IPS DF 4.7 (cell line): ENCODE results near the gene RCAN2.
A peak's percentile ranks its signal among the peaks of the same experiment; 100 is the strongest.

Experiments used
- DNase-seq: peaks from one replicate; pipeline ENCODE4 v3.0.0-alpha.2; 2013; ENCODE audit warnings: low spot score; ENCODE audit errors: extremely low read depth

RCAN2 gene

GRCh38 chr6:46491201-46491627 is at the start of gene RCAN2:
RCAN2 (minus strand) TSS chr6:46491449.
- peak; percentile 41 for DNase-seq

GRCh38 chr6:46539866-46540265 is 48.6 kb upstream of the RCAN2 start:
- DNase-seq: no peak

GRCh38 chr6:46538800-46539480 is 47.7 kb upstream of the RCAN2 start:
- DNase-seq: no peak

- DNase-seq: no peak
Measured at GRCh38 chr6:46530896-46531295, 39.6 kb upstream of the RCAN2 start.

- no peak for DNase-seq
Measured at GRCh38 chr6:46528961-46529750, 37.9 kb upstream of the RCAN2 start.

- no peak for DNase-seq
Measured at GRCh38 chr6:46526607-46527006, 35.4 kb upstream of the RCAN2 start.

GRCh38 chr6:46525583-46525982 is 34.3 kb upstream of the RCAN2 start:
- no peak for DNase-seq

GRCh38 chr6:46521464-46521971 is 30.3 kb upstream of the RCAN2 start:
- DNase-seq: no peak

GRCh38 chr6:46517202-46517601 is 26.0 kb upstream of the RCAN2 start:
- DNase-seq: no peak

- DNase-seq: no peak
Measured at GRCh38 chr6:46513533-46513932, 22.3 kb upstream of the RCAN2 start.

GRCh38 chr6:46511320-46511719 is 20.1 kb upstream of the RCAN2 start:
- no peak for DNase-seq

- no peak for DNase-seq
Measured at GRCh38 chr6:46510651-46511050, 19.4 kb upstream of the RCAN2 start.

GRCh38 chr6:46509981-46510510 is 18.8 kb upstream of the RCAN2 start:
- DNase-seq: no peak

GRCh38 chr6:46509063-46509462 is 17.8 kb upstream of the RCAN2 start:
- no peak for DNase-seq

- DNase-seq: no peak
Measured at GRCh38 chr6:46507426-46507825, 16.2 kb upstream of the RCAN2 start.

- no peak for DNase-seq
Measured at GRCh38 chr6:46505693-46506512, 14.7 kb upstream of the RCAN2 start.

- DNase-seq: no peak
Measured at GRCh38 chr6:46504242-46504641, 13.0 kb upstream of the RCAN2 start.

- DNase-seq: no peak
Measured at GRCh38 chr6:46502486-46503119, 11.4 kb upstream of the RCAN2 start.

- DNase-seq: no peak
Measured at GRCh38 chr6:46501136-46502089, 10.2 kb upstream of the RCAN2 start.

GRCh38 chr6:46500382-46500781 is 9.1 kb upstream of the RCAN2 start:
- DNase-seq: no peak
